Measurements from ENCODE around the gene MAK.

GRCh38 chr6:10769419-10769818, 68.9 kb downstream of the MAK start:
- TF ChIP-seq CTCF (IDR thresholded peaks at IDR 0.05; ENCODE audit: poor library complexity) (no peak), EZH2 (IDR thresholded peaks at IDR 0.05; ENCODE audit: borderline replicate concordance) (no peak)
